NCI-H2227 treated with DMSO at 0.1 percent for 48 hours (cell line): Measurements from ENCODE around the gene CARD6.
"Not testable (repeated sequence)": the region's sequence is repeated elsewhere in the genome, so short reads cannot be mapped to it uniquely, and the experiment has no call there.

Experiments
- DNase-seq: peaks from one replicate; lab custom pipeline; 2025; lab: John Stamatoyannopoulos, UW

Gene CARD6, protein sequence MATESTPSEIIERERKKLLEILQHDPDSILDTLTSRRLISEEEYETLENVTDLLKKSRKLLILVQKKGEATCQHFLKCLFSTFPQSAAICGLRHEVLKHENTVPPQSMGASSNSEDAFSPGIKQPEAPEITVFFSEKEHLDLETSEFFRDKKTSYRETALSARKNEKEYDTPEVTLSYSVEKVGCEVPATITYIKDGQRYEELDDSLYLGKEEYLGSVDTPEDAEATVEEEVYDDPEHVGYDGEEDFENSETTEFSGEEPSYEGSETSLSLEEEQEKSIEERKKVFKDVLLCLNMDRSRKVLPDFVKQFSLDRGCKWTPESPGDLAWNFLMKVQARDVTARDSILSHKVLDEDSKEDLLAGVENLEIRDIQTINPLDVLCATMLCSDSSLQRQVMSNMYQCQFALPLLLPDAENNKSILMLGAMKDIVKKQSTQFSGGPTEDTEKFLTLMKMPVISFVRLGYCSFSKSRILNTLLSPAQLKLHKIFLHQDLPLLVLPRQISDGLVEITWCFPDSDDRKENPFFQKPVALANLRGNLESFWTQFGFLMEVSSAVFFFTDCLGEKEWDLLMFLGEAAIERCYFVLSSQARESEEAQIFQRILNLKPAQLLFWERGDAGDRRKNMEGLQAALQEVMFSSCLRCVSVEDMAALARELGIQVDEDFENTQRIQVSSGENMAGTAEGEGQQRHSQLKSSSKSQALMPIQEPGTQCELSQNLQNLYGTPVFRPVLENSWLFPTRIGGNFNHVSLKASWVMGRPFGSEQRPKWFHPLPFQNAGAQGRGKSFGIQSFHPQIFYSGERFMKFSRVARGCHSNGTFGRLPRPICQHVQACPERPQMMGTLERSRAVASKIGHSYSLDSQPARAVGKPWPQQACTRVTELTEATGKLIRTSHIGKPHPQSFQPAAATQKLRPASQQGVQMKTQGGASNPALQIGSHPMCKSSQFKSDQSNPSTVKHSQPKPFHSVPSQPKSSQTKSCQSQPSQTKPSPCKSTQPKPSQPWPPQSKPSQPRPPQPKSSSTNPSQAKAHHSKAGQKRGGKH

GRCh38 chr5:40841068-40841805 lies at the start of gene CARD6:
Gene CARD6 (plus strand): TSS chr5:40841367. CDS start chr5:40841383, 16 bp downstream.
- DNase-seq = no peak

- no peak for DNase-seq
Measured at GRCh38 chr5:40791715-40792139, 49.4 kb upstream of the CARD6 start.

GRCh38 chr5:40792691-40793090 lies 48.5 kb upstream of the CARD6 start:
- not testable (repeated sequence) for DNase-seq

GRCh38 chr5:40794340-40794739 lies 46.8 kb upstream of the CARD6 start:
- DNase-seq = not testable (repeated sequence)

DNA sequence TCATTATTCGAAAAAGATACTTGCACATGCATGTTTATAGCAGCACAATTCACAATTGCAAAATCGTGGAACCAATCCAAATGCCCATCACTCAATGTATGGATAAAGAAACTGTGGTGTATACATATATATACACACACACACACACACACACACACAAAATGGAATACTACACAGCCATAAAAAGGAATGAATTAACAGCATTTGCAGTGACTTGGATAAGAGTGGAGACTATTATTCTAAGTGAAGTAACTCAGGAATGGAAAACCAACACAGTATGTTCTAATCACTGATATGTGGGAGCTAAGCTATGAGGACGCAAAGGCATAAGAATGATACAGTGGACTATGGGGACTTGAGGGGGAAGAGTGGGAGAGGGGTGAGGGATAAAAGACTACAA lies 46.3 kb upstream of the CARD6 start:
- not testable (repeated sequence) for DNase-seq

GRCh38 chr5:40796487-40796889 lies 44.7 kb upstream of the CARD6 start:
- no peak for DNase-seq

DNA sequence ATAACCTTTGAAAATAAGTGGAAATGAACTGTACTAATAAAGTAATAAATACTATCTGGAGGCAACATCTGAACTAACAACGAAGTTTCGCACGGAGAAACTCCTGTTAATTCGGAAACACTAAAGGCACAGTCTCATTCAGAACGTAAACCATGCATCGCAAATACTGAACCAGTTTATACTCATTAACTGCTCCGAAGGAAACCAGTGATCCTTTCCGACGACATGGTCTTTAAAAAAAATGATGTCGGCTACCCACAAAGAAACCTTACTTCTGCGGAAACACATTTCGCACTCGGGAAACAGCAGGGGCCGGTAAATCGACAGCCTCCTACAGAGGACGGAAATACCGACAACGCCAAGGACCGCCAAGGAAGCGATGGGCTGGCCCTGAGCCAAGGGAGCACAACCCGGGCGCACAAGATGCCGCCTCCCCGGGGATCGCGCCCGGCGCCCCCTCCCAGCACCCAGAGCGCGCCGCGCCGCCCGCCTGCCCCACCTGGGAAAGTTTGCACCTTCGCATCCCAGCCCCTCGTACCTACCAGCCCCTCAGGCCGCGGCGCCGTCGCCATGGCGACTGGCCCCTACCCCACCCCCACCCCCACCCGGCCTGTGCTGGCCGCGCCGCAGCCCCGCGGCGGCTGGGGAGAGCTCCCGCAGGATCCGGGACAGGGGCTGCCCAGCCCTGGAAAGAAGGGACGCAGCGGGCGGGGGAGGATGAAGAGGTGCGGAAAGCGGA lies 43.7 kb upstream of the CARD6 start:
- DNase-seq = peak; percentile 84

- peak; percentile 92 for DNase-seq
Measured at GRCh38 chr5:40798012-40798800, 43.0 kb upstream of the CARD6 start, which contains the start of gene PRKAA1. Gene PRKAA1 (minus strand): TSS chr5:40798374. CDS start chr5:40798189, 185 bp downstream.

DNA sequence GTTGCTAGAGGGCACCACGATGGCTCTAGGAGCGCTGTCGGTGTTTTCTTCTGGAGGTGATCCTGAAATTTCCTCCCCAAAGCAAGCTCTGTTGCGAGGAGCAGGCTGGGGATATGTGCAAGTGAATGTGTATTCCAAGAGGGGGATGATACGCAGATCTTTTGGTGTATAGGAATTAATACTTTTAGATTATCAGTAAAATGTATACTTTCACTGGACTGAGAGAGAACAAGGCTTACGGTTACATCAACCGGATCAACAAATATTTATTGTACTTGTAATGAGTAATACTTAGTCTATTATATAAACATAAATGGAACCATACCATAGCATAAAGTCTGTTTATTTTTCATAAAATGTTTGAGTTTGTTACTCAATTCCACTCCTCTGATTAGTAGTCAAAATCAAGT lies 42.4 kb upstream of the CARD6 start:
- no peak for DNase-seq

- no peak for DNase-seq
Measured at GRCh38 chr5:40799258-40799657, 41.9 kb upstream of the CARD6 start.

GRCh38 chr5:40801771-40802562 lies 39.2 kb upstream of the CARD6 start:
- DNase-seq = no peak

DNA sequence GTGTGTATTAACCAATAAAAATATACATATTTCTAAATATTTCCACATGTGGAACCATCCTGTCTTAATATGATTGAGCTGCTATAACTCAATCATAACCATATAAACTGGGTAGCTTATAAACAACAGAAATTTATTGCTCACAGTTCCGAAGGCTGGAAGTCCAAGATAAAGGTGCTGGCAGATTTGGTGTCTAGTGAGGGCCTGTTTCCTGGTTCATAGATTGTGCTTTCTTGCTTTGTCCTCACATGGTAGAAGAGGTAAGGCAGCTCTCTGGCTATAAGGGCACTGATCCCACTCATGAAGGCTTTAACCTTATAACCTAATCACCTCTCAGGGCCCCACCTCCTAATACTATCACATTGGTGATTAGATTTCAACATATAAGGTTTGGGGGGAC lies 29.0 kb upstream of the CARD6 start:
- DNase-seq = no peak

DNA sequence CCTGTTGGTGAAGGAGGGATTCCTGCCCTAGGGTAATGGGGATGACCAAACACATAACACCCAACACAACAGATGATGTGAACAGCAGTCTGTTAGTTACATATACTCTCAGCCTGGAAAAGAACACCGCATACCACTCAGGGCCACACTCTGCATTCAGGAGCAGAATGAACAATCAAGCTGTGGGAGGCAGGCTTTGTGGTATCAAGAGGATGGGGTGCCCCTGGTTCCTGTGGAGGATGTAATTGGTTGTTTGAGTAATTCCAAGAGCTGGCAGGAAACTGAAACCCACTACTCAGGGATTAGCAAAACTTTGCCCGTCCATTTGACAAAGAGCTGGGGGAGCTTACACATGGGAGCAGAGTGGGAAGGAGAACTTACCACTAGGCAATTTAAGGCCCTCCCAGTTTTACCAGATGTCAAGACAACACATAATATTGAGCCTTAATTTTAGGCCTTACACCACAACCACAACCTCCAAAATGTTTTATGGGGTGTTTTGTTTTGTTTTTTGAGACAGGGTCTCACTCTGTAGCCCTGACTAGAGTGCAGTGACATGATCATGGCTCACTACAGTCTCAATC lies 27.4 kb upstream of the CARD6 start:
- DNase-seq = no peak

DNA sequence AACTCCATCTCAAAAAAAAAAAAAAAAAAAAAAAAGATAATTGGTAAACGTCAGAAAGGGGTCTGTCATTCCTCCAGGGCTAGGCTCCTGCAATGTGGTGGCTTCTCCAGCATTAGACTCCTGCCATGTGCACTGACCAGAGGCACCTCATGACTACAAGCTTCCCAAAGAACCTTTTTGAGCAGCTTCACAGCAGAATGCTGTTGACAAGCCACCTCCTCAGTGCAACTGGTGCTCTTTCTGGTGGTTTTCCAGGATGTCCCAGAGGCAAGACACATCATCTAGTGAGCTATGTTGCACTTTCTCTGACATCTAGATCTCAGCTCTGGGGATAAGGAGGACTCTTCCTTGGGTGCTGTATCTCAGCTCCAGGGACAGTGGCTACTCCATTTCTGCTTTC lies 17.7 kb upstream of the CARD6 start:
- DNase-seq = no peak

DNA sequence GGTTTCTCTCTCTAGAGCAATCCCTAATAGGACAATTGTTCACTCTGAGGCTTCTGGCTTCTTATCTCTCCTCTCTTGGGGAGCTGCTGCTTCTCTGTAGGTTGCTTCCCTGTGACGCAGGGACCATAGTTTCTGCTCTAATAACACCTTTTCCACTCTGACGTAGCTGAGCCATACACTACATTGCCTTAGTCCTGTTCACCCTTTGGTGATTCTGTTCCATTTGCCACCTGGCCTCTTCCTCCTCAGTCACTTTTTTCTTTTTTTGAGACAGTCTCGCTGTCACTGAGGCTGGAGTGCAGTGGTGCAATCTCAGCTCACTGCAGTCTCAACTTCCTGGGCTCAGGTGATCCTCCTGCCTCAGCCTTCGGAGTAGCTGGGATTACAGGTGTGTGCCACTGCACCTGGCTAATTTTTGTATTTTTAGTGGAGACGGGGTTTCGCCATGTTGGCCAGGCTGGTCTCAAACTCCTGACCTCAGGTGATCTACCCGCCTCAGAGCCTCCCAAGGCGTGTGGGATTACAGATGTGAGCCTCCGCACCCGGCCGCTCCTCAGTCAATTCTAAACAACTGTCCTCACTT lies 15.6 kb upstream of the CARD6 start:
- not testable (repeated sequence) for DNase-seq

DNA sequence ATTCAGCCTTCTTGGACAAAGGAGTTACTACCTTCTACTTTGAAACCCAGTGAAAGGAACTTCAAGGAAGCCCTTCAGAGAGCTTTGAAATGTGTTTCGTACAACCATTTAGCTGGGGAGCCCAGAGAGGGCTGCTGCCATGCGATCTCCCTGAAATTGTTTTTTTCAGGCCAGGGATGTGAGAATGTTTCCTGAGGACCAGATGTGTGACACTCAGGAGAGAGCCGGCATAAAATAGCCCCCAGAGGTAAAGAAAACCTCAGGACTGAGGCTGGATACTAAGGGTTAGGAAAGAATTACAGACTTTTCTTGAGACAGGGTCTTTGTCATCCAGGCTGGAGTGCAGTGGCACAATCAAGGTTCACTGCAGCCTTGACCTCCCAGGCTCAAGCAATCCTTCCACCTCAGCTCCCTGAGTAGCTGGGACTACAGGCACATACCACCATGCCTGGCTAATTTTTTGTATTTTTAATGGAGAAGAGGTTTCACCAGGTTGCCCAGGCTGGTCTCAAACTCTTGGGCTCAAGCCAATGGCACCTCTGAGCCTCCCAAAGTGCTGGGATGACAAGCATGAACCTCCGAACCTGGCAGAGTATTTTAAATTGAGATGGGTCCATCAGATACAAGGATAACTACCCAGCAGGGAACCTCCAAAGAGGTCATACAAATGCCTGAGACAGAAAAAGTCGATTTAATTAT lies 14.5 kb upstream of the CARD6 start:
- DNase-seq = no peak

GRCh38 chr5:40827188-40827977 lies 13.8 kb upstream of the CARD6 start:
- no peak for DNase-seq
